GM23338 (cell line): Measurements from ENCODE around the gene PELI1.

Experiments used
- CREB1 ChIP-seq: fragments of 250-450 bp; sonication (Bioruptor Pico); IDR thresholded peaks from 2 replicates; pipeline ENCODE4 v1.5.0; 2020; ENCODE audit warnings: low read depth, mild to moderate bottlenecking, moderate library complexity
- CTCF ChIP-seq, 2 experiments: fragments of 200-600 bp in 1 of 2; sonication (generic) in 1 of 2; conservative IDR thresholded peaks; 2 replicates each; pipeline versions ENCODE4 v1.5.1 to v1.6.1; 2016 to 2017; ENCODE audit warnings: antibody characterized with exemption in 2 of 2, low read depth in 2 of 2, mild to moderate bottlenecking in 2 of 2, moderate library complexity in 1 of 2
- EZH2 ChIP-seq: fragments of 200-600 bp; sonication (generic); IDR thresholded peaks from one replicate; pipeline ENCODE4 v1.8.0; 2017; ENCODE audit warnings: antibody characterized with exemption, mild to moderate bottlenecking, low read depth; ENCODE audit not compliant: unreplicated experiment
- POLR2AphosphoS5 ChIP-seq: IDR thresholded peaks from 2 replicates; pipeline ENCODE4 v1.6.1; 2016; ENCODE audit warnings: antibody characterized with exemption, low read depth
- REST ChIP-seq: IDR thresholded peaks from one replicate; pipeline ENCODE4 v1.6.1; 2018; ENCODE audit warnings: antibody characterized with exemption; ENCODE audit not compliant: unreplicated experiment
- ZNF114 ChIP-seq: fragments of 250-450 bp; sonication (Bioruptor Pico); IDR thresholded peaks from 2 replicates; pipeline ENCODE4 v1.5.0; 2020; ENCODE audit warnings: mild to moderate bottlenecking, moderate library complexity

- TF ChIP-seq POLR2AphosphoS5, result no peak
- no peak for TF ChIP-seq CTCF (conservative IDR thresholded peaks at IDR 0.05; ENCODE audit: low read depth in 2 of 2)
- TF ChIP-seq CREB1 (CRISPR knock-in tag), result no peak
- no peak for TF ChIP-seq EZH2
- TF ChIP-seq REST, result no peak
- no peak for TF ChIP-seq ZNF114 (CRISPR knock-in tag)
Measured at GRCh38 chr2:64127119-64127518, 17.1 kb downstream of the PELI1 start.
